Hematopoietic multipotent progenitor cell (in vitro differentiated cells): ENCODE data around the gene DAG1. TPM values are rescaled to one million over a fixed set of nuclear protein-coding genes. Genes with fewer than 3 reads are reported as not detected.

Experiments
- DNase-seq, 3 donors: peaks; one replicate each; pipeline ENCODE4 v3.0.0-alpha.2; 2011 to 2015; ENCODE audit warnings: low read depth in 2 of 3, low spot score in 2 of 3
- small RNA-seq: library from RNA; depleted of rRNA; stranded (forward); fragments of <200 nt; gene quantifications from one replicate; pipeline ENCODE3, GENCODE V24; 2012
- total RNA-seq: library from RNA; depleted of rRNA; stranded (reverse); fragments of >200 nt; gene quantifications from one replicate; pipeline ENCODE4 v1.2.3, GENCODE V29; 2012

DAG1 gene
- total RNA-seq, 1 donor, result 18.3 TPM

DNA sequence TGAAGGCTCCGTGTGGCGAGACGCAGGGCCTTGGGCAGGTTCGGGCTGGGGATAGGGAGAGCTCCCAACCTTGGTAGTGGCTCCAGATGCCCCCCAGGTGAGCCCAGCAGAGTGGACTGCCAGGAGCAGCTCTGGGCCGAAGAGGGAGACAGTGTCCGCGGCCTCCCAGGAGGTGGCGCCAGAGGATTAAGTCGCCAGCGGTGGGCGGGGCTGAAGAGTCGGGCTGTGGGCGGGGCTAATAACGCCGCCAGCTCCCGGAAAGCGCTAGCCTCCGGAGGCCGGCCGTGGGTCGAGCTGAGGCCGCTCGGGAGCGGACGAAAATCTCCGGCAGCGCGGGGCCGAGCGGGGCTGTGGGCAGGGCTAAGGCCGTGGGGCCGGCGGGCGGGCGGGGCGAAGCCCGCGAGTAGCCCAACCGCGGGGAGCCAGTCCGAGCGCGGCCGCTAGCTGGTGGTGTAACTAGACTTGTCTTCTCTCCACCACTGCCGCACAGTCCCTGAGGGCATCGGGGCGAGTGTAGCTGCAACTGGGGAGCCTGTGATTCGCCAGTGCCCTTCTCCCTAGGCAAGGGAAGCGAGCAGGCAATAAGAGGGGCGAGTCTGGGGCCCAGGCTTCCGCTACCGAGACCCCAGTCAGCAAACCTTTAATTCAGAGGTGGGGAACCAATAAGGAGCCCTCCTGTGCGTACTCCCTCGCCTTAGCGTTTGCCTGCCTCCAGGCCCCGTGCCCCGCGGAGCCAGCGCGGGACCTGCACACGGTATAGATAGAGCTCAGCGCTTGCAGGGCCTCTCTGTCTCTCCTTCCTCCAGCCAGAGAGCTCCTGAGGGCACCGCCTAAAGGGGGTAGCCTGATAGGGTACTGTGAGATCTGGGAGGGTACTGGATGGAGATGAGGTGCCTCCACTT, 69.8 kb downstream of the DAG1 start:
- DNase-seq, result peak; percentile 86 to 91 (median 86)

DNA sequence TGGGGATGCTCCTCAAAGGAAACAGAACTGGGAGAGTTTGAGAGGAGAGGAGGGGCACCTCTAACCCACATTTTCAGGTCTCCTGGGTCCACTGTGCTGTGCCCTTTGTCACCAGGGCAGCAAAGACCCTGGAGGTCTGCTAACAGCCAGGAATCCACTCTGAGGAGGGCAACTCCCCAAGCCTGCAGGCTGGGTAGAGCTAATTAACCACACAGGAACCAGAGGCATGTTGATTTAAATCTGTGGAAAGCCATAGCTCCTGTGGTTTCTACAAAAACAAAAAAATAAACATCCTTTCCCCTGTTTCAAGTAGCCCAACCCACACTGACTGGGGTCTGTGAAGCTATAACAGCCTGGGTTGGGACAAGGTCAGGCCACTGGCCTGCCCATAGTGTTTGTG, 82.0 kb downstream of the DAG1 start:
- peak in 1 of 3 donors; percentile 29 for DNase-seq

DNA sequence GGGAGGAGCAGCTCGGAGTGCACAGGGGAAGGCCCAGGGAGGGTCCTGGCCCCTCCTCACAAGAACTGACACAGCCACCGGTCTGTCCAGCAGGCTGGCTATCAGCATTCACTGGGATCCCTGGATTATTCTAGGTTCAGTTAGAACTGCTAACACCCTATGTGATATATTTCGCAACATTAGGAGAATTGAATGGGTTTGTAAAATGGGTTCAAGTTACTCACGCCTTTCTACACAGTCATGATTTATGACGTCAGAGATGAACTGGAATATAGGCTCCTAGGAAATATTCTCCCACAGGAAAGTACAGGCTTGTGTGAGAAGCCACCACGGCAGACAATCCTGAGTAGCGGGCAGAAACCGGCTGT, 83.2 kb downstream of the DAG1 start:
- no peak for DNase-seq

- peak; percentile 47 to 95 (median 91) for DNase-seq
These were observed 83.9 kb downstream of the DAG1 start, which contains the start of gene BSN for GRCh38 chr3:49553692-49554632. Gene BSN (plus strand): TSS chr3:49554477. CDS start chr3:49554603, 126 bp downstream.

GRCh38 chr3:49554633-49555265, 84.7 kb downstream of the DAG1 start:
- DNase-seq, result peak in 1 of 3 donors; percentile 32

GRCh38 chr3:49556500-49557275, 86.6 kb downstream of the DAG1 start:
- no peak for DNase-seq

DNA sequence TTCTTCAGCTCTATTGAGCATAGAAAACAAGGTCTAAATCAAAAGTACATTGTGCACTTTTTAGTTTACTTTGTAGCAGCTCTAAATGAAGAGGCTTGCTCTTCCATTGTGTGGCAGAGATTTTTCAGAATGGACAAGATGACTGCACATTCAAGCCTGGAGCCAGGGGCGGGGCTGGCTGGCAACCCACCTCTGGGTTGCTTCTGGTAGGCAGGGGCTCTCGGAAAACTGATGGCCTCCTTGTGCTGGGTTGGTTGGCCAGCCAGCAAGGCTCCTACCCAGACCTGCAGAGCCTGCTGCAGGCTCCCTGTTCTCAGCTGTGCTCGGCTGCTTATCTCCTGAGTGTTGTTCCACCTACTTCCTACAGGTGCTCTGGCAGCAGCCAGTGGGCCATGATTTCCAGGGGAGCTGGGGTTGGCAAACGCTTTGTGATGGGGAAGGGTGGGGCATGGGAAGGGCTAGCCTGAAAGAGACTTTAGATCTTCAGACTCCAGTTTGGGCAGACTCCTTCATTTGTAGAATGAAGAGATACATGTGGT, 93.0 kb downstream of the DAG1 start:
- DNase-seq, result no peak

DNA sequence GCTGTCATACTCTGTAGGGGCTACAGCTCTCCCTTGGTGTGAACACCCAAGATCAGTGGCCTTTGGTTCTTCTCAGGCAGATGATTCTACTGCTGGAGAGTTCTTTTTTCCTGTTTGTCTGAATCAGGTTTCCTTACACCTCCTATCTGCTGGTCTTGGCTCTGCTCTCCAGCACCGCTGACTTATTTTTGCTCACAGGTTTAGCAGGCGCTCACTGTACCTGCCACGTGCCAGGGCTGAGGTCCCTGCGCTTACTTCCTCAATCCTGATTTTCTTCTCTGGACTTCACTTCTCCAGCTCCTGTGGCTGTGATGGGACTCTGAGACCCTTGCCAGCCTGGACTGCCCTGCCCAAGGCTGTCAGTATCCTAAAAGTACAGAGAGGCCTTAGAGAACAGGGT, 93.7 kb downstream of the DAG1 start:
- no peak for DNase-seq

GRCh38 chr3:49566312-49566711, 96.2 kb downstream of the DAG1 start:
- no peak for DNase-seq

DNA sequence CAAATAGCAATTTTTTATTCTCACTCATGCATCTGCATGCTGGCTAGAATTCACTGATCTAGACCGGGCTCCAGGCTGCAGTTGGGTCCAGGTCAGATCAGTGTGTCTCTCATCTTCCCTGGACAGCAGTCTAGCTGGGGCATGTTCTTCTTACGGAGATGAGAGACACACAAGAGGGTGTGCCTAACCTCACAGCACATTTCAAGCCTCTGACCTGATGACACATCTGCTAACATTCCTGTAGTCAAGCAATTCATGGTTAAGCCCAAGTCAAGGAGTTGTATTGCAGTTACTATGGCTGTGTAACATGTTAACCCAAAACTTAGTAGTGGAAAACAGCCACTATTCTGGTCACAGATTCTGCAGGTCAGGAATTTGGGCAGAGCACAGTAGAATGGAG, 97.3 kb downstream of the DAG1 start:
- DNase-seq, result no peak

DNA sequence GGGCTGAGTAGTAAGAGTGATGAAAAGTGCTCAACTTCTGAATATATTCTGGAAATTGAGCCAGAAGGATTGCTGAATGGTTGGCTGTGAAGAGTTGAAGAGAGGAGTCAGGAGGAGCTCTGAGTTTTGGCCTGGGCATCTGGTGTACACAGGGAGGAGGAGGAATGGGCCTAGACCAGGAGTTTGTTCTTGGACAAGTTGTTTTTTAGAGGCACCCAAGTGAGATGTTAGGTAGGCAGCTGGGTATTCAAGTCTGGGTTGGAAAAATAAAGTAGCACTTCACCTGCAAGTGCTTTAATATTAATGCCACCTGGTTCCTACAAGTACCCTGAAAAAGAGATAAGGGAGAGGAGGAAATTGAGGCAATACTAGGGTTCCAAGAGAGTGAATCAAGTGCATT, 98.9 kb downstream of the DAG1 start:
- DNase-seq, result no peak

- no peak for DNase-seq
These were observed 100.1 kb downstream of the DAG1 start for GRCh38 chr3:49570028-49570654.

DNA sequence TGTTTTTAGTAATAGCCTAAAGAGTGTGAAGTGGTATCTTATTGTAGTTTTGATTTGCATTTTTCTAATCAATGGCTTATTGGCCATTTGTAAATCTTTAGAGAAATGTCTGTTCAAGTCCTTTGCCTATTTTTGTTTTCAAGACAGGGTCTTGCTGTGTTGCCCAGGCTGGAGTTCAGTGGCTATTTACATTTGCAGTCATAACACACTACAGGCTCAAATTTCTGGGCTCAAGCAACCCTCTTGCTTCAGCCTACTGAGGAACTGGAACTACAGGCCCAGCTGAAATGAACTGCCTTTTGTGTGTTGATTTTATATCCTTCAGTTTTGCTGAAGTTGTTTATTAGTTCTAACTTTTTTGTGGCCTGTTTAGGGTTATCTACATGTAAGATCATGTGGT, 112.1 kb downstream of the DAG1 start:
- no peak for DNase-seq

Small RNAs within 50 kb of the gene (small RNA-seq; reads per million reads assigned to genes)
- gene RNA5SP130, result not detected

Other genes starting within 250 kb of the DAG1 start
- gene C3orf62, start 193.0 kb upstream of the DAG1 start, total RNA-seq, result 3.2 TPM
- 36.1 TPM for gene USP4, start 130.2 kb upstream of the DAG1 start, total RNA-seq
- gene GPX1, start 111.9 kb upstream of the DAG1 start, total RNA-seq, result 550 TPM
- 399 TPM for gene RHOA, start 58.3 kb upstream of the DAG1 start, total RNA-seq
- gene TCTA, start 57.8 kb upstream of the DAG1 start, total RNA-seq, result 27.7 TPM
- gene AMT, start 47.8 kb upstream of the DAG1 start, total RNA-seq, result 20.5 TPM
- gene NICN1, start 40.9 kb upstream of the DAG1 start, total RNA-seq, result 22.4 TPM
- 0.27 TPM for gene BSN, start 84.2 kb downstream of the DAG1 start, total RNA-seq
- 191 TPM for gene APEH, start 204.1 kb downstream of the DAG1 start, total RNA-seq
- 6.7 TPM for gene MST1, start 219.2 kb downstream of the DAG1 start, total RNA-seq
- gene RNF123, start 219.3 kb downstream of the DAG1 start, total RNA-seq, result 37.4 TPM
- 17.5 TPM for gene AMIGO3, start 249.4 kb downstream of the DAG1 start, total RNA-seq